Heart right ventricle (tissue), 16 donors: ENCODE data around the gene HIVEP3. TPM values are rescaled to one million over a fixed set of nuclear protein-coding genes. Genes with fewer than 3 reads are reported as not detected.

Source experiments
- ATAC-seq, 8 donors: fragments of 200-7000 bp; cut with Tn5 transposase; one replicate each; pipeline ENCODE4 v1.9.1; 2020; ENCODE audit warnings: mild to moderate bottlenecking in 8 of 8, moderate library complexity in 8 of 8, moderate number of reproducible peaks in 1 of 8
- DNase-seq, 2 donors: peaks; one replicate each; pipeline ENCODE4 v3.0.0-alpha.2; 2020
- H3K27ac ChIP-seq, 10 donors: fragments of 200-600 bp; sonication (generic) in 2 of 10; one replicate each; pipeline versions ENCODE4 v1.5.0 to v1.8.0; 2020 to 2022; ENCODE audit warnings: mild to moderate bottlenecking in 3 of 10
- H3K27me3 ChIP-seq, 7 donors: fragments of 200-600 bp; one replicate each; pipeline ENCODE4 v1.8.0; 2021 to 2022; ENCODE audit warnings: mild to moderate bottlenecking in 2 of 7
- H3K36me3 ChIP-seq, 9 donors: fragments of 200-600 bp; sonication (generic) in 1 of 9; one replicate each; pipeline versions ENCODE4 v1.5.0 to v1.8.0; 2020 to 2022; ENCODE audit warnings: mild to moderate bottlenecking in 2 of 9
- H3K4me1 ChIP-seq, 9 donors: fragments of 200-600 bp; sonication (generic) in 1 of 9; one replicate each; pipeline versions ENCODE4 v1.5.0 to v1.8.0; 2020 to 2022; ENCODE audit warnings: mild to moderate bottlenecking in 4 of 9
- H3K4me3 ChIP-seq, 10 donors: fragments of 200-600 bp; sonication (generic) in 2 of 10; one replicate each; pipeline versions ENCODE4 v1.5.0 to v1.8.0; 2020 to 2022; ENCODE audit warnings: mild to moderate bottlenecking in 7 of 10, moderate library complexity in 2 of 10
- H3K9me3 ChIP-seq, 11 donors: fragments of 200-600 bp in 10 of 11; sonication (generic) in 2 of 11; one replicate each; pipeline versions ENCODE4 v1.5.0 to v1.8.0; 2013 to 2022; ENCODE audit warnings: mild to moderate bottlenecking in 2 of 11, control low read depth in 1 of 11, moderate library complexity in 1 of 11
- WGBS, 2 donors: extraction: QIAGEN DNeasy Blood & Tissue Kit; methylation state at CpG; one replicate each; pipeline ENCODE4 v1.1.7; 2013; ENCODE audit warnings: inconsistent platforms in 1 of 2; 5-methylcytosine and 5-hydroxymethylcytosine counted together
- intact Hi-C, 10 donors: fragments of 100-400 bp; cut with DNase I; formaldehyde crosslinking; loops; one replicate each; pipeline versions ENCODE4 v1.11.1 to v1.14.2; 2022
- polyA plus RNA-seq, 2 donors: library from polyadenylated mRNA; stranded (reverse); fragments of 200-250 nt; gene quantifications; one replicate each; pipeline ENCODE4 v1.2.3, GENCODE V29; 2013
- total RNA-seq, 10 donors: library from RNA; stranded (reverse); fragmentation: NEBNext Ultra II Directional in 3 of 10; extraction: Animal tissue kit (Norgen Biotek cat#: 25700) in 3 of 10; gene quantifications; one replicate each; pipeline versions ENCODE4 v1.2.1 to v1.2.4, GENCODE V29; 2021 to 2023
- TF ChIP-seq, protein P1 (sequence below), 9 donors: fragments of 200-600 bp; sonication (generic) in 2 of 9; IDR thresholded peaks; one replicate each; pipeline versions ENCODE4 v1.5.0 to v1.8.0; 2021 to 2022; ENCODE audit warnings: antibody characterized with exemption in 9 of 9, mild to moderate bottlenecking in 5 of 9, moderate library complexity in 1 of 9
- donor health status: Arrhythmogenic right ventricular cardiomyopathy.
- donor health status: ischemic (EF 13 %, LVEDD 7.1; RV severe dilation, severe dysfunction).
- donor health status: healthy with polysubstance abuse.
- donor health status: DM: no; HTN: yes; CAD: no.
- donor health status: DM: no; HTN: no; CAD: no.
- donor health status: ischemic (EF 25% LVEDD 6.9; RV normal size, moderate dysfunction).
- donor health status: ischemic (EF 25% LVEDD 5.7; RV mildly dilated, moderate dysfunction).
- donor health status: healthy.
- donor health status: DM: yes; HTN: yes; CAD: no.
- donor health status: Ischemic cardiomyopathy.
- donor health status: ischemic (EF 35%, LVEDD 5.7; RV mildly dilated, moderate dysfunction).
- donor health status: nonischemic (EF 11% LVEDD 7.7; RV severe dilation, severe dysfunction).
- donor health status: DM: yes; HTN: yes; CAD: no.
- donor health status: PGD.
- donor health status: ischemic (EF 29% LVEDD 5.4; RV normal size, mild dysfunction).
- donor health status: nonischemic (EF 23%, LVEDD 6.1; RV moderate dilation, normal function).

HIVEP3 gene
- total and polyA plus RNA-seq, 12 donors, result 2.6 to 7.5 (median 5.2) TPM

GRCh38 chr1:41539418-41539805 lies 379.3 kb downstream of the HIVEP3 start:
- Histone ChIP-seq H3K4me3 (no peak overlapping the region), H3K36me3 (peaks cover 0 to 7% (median 0%) of the 10 kb centered on the region in 9 donors), H3K4me1 (peaks cover 4 to 46% (median 36%) of the 10 kb centered on the region in 9 donors), H3K9me3 (no peaks in the 10 kb centered on the region), H3K27ac (no peak overlapping the region), H3K27me3 (no peaks in the 10 kb centered on the region)
- intact Hi-C loops, result no loop called here
- DNase-seq (no peak), ATAC-seq (no peak)
- 87 to 95% methylated on average over 6 of the region's 6 CpGs for WGBS, 2 donors
- TF ChIP-seq, protein P1, sequence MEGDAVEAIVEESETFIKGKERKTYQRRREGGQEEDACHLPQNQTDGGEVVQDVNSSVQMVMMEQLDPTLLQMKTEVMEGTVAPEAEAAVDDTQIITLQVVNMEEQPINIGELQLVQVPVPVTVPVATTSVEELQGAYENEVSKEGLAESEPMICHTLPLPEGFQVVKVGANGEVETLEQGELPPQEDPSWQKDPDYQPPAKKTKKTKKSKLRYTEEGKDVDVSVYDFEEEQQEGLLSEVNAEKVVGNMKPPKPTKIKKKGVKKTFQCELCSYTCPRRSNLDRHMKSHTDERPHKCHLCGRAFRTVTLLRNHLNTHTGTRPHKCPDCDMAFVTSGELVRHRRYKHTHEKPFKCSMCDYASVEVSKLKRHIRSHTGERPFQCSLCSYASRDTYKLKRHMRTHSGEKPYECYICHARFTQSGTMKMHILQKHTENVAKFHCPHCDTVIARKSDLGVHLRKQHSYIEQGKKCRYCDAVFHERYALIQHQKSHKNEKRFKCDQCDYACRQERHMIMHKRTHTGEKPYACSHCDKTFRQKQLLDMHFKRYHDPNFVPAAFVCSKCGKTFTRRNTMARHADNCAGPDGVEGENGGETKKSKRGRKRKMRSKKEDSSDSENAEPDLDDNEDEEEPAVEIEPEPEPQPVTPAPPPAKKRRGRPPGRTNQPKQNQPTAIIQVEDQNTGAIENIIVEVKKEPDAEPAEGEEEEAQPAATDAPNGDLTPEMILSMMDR (IDR thresholded peaks at IDR 0.05), result no peak

DNA sequence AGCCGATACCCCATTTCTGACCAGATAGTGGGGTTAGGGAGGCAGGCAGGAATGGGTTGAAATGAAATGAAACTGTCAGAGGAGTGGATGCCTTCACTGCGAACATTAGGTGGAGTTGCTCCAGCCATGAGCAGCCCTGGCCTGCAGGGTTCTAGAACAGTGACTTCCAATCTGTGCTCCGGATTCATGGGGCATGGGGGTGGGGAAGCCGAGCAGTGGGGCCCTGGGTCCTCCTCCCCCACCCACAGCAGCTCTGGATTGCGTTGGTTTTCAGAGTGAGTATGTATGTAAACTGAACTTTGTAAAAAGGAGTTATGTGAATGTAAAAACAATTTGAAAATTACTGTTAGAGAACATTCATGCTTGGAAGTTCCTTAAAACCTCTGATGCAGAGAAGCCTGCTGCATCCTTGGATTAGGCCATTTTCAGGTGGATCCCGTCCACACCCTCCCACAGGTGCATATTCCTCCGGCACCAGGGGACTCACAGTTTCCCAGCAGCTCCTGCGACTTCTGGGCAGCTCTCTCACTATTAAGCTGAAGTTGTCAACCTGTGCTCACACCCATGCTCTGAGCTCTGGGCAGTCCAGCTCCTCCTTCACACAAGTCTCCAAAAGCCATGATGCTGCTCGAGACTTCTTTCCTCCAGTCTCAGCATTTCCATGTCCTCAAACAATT lies 379.8 kb downstream of the HIVEP3 start:
- H3K4me3 ChIP-seq, result no peak overlapping the region
- H3K9me3 ChIP-seq, result no peaks in the 10 kb centered on the region
- peaks cover 4 to 46% (median 36%) of the 10 kb centered on the region in 9 donors for H3K4me1 ChIP-seq
- DNase-seq, result no peak
- no peak for ATAC-seq
- WGBS, 2 donors, result 84 to 87% methylated on average over 9 of the region's 9 CpGs
- H3K36me3 ChIP-seq, result peaks cover 0 to 7% (median 0%) of the 10 kb centered on the region in 9 donors
- intact Hi-C loops, result no loop called here
- TF ChIP-seq, protein P1 (IDR thresholded peaks at IDR 0.05), result no peak
- peak overlapping the region in 4 of 10 donors; percentile 66 to 78 (median 74) for H3K27ac ChIP-seq
- no peaks in the 10 kb centered on the region for H3K27me3 ChIP-seq

DNA sequence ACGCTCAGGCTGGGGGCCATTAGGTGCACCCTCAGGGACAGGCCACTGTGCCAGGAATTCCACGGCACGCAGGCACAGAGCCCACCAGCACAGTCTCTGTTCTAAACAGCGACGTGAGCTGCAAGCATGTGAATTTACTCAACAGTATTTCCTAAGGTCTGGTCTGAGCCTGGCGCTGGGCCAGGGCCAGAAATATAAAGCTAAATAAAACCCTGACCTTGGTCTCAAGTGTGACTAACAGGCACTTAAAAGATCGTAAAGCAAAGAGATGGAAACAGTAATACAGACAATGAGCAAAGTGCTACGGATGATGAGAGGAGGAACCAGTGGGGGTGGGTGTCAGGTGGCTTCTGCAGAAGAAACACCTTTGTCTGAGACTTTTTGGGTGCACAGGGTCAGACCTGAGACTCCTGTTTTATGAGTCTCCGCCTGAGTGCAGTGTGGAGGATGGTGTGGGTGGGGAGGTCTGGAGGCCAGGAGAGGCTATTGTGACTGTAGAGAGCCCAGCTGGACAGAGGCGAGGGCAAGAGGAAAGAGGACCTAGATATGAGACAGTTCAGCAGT lies 380.9 kb downstream of the HIVEP3 start:
- intact Hi-C loops, result no loop called here
- TF ChIP-seq, protein P1 (IDR thresholded peaks at IDR 0.05), result no peak
- peak; percentile 61 to 87 (median 77) for ATAC-seq
- H3K36me3 ChIP-seq, result peaks cover 0 to 4% (median 0%) of the 10 kb centered on the region in 9 donors
- peak; percentile 68 to 73 for DNase-seq
- H3K27me3 ChIP-seq, result no peaks in the 10 kb centered on the region
- 23 to 36% methylated on average over 10 of the region's 10 CpGs for WGBS, 2 donors
- H3K9me3 ChIP-seq, result no peaks in the 10 kb centered on the region
- no peak overlapping the region for H3K4me3 ChIP-seq
- H3K27ac ChIP-seq, result peak overlapping the region in 9 of 10 donors; percentile 20 to 78 (median 61)
- H3K4me1 ChIP-seq, result peaks cover 4 to 46% (median 36%) of the 10 kb centered on the region in 9 donors

GRCh38 chr1:41537251-41537650 lies 381.5 kb downstream of the HIVEP3 start:
- intact Hi-C loops, result no loop called here
- H3K9me3 ChIP-seq, result no peaks in the 10 kb centered on the region
- no peaks in the 10 kb centered on the region for H3K27me3 ChIP-seq
- peak overlapping the region in 9 of 10 donors; percentile 20 to 78 (median 61) for H3K27ac ChIP-seq
- peaks cover 4 to 46% (median 36%) of the 10 kb centered on the region in 9 donors for H3K4me1 ChIP-seq
- TF ChIP-seq, protein P1 (IDR thresholded peaks at IDR 0.05), result no peak
- ATAC-seq (peak in 6 of 8 donors; percentile 1 to 41 (median 25)), DNase-seq (no peak)
- H3K36me3 ChIP-seq, result peaks cover 0 to 4% (median 0%) of the 10 kb centered on the region in 9 donors
- WGBS, 2 donors, result 33 to 46% methylated on average over 6 of the region's 6 CpGs
- no peak overlapping the region for H3K4me3 ChIP-seq
